Activated gamma-delta T cell treated with anti-CD3 and anti-CD28 coated beads, Interleukin-2, amount 50 U/mL, for 16 hours (primary cell): ENCODE measurements around the gene MRPL21.
"Not testable (repeated sequence)": the region's sequence is repeated elsewhere in the genome, so short reads cannot be mapped to it uniquely, and the experiment has no call there.

ENCODE experiments used
- DNase-seq: peaks from one replicate; pipeline ENCODE4 v3.0.0-alpha.2; 2020; ENCODE audit warnings: low read depth

The MRPL21 gene

DNA sequence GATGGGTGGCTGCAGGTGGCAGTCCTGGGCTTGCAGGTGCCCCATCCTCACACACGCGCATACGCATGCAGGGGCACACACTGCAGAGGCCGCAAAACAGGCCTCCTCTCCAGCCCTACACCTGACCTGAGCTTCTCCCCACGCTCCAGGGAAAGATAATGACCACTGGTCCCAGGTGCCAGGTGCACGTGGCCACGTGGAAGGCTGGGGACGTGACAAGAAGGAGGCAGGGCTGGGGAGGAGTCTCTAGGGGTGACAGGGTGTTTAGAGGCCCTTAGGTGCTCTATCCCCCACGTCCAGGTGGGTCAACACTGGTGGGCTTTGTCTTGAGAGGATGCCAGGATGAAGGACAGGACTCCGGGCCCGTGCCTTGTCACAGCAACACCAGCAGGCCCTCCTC is 38.4 kb downstream of the MRPL21 start:
- DNase-seq, result no peak

DNA sequence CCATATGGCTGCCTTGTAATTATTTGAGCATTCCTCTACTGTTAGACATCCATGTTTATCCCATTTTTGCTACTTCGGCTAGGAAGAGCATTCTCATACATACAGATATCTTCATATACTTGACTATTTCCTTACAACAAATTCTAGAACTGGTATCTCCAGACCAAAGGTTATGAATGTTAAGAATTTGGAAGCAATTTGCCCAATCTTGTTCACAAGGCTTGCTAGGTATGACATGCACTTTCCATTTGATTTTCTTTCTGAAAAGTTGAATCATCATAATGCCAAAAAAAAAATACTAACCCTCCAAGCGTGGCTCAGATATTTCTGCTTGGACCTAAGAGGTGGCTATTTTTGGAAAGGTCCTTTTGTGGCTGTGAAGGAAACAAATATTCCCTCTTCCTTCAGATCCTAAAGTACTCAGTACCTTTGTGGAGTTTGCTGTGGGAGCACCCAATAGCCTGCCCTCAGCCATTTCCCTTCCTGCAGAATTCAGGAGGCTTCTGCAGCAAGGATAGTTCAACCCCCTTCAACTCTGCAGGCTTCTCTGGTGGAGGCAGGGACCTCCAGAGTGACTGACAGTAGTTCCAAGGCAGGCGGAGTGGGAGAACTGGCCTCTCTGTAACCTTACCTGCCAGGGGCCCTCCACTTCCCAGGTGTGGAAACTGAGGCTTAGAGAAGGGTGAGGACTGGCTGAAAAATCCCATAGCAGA is 39.9 kb downstream of the MRPL21 start:
- no peak for DNase-seq

DNA sequence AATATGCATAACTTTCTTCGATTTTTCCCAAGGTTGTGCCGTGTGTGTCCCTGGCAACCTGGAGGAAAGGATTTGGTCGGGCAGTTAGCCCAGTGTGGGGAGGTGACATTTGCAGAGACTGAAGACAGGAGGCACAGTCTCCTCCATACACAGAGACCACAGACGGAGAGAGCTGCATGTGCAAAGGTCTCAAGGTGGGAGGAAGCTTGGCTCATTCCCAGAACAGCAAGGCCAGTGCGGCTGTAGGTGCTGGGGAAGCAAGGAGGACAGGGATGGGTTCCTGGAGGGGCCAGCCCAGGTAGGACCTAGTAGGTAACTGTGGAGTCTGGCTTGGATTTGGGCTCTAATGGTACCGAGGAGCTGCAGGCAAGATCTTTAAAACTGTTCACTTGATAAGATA is 41.2 kb downstream of the MRPL21 start:
- DNase-seq, result no peak

DNA sequence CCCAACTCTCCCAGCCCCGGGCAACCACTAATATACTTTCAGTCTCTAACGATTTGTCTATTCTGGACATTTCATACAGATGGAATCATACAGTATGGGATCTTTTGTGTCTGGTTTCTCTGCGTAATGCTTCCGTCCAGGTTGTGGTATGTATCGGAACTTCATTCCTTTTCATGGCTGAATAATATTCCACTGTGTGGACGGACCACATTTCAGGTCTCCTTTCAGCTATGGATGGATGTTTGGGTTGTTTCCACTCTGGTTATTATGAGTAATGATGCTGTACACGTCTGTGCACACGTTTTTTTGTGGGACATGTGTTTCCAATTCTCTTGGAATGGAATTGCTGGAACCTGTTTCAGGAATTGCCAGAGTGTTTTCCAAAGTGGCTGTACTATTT is 44.5 kb downstream of the MRPL21 start:
- DNase-seq, result no peak

DNA sequence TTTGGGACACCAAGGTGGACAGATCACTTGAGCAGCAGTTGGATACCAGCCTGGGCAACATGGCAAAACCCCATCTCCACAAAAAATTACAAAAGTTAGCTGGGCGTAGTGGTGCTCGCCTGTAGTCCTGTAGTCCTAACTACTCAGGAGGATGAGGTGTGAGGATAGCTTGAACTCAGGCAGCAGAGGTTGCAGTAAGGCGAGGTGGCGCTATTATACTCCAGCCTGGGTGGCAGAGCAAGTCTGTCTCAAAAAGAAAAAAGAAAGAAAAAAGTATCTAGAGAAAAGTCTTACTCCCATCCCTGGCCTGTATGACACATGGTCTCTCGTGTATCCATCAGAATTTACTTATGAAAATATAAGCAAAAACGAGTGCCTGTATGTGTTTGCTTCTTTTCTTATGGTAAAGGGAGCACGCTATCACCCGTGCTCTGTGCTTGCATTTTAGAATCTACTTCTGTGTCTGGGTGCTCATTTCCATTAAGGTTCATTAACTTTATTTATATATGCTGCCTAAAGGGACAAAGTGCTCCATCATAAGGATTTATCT is 46.5 kb downstream of the MRPL21 start:
- DNase-seq, result no peak

DNA sequence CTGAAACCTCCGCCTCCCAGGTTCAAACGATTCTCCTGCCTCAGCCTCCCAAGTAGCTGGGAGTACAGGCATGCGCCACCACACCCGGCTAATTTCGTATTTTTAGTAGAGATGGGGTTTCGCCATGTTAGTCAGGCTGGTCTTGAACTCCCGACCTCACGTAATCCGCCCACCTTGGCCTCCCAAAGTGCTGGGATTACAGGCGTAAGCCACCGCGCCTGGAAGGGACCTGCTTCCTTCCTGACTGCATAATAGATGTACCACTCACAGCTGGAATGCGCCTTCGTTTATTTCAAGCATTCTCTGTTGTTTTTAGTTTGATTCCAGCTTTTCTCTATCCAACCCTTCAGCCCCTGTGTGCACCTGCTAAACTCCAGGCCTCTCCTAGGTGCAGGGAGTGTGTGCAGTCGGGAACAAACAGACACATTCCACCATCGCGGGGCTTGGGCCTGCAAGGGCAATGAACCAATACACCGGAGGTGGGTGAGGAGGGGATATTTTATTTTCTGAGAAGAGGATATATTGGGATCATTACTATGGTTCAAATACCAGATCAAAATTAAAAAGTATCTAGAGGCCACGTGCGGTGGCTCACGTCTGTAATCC is 47.1 kb downstream of the MRPL21 start:
- not testable (repeated sequence) for DNase-seq

DNA sequence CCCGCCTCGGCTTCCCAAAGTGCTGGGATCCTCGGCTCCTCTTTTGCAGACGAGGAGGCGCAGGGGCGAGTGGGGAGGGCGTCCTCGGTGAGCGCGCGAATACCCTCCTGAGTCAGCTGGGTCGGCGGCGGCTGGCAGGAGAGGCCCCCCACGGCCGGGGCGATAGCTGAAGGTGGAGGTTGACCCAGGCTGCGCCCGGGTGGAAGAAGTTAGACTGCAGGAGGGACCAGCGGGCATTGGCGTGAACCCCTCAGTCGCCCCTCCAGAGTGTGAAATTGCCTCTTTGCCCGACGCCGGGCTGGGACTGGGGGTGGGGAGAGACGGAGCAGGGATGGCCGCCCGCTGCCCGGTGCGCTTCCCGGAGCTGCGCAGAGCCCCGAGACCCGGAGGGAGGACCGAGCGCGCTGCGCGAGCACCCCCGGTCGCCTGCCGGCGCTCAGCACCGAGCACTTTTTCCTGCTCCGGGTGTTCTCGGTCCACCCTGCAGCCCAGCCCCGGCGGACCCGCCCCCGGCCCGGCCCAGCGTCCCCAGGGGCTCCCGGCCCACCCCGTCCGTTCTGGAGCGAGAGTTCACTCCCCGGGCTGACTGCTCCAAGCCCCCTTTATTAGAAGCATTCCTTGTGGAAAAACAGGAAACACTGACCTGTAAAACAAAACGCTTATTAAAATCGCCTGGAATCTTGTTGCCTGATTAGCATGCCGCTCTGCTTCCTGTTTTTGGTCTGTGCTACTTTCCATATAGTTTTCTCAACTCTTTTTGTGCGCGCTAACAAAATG is 48.2 kb downstream of the MRPL21 start:
- DNase-seq, result no peak

DNA sequence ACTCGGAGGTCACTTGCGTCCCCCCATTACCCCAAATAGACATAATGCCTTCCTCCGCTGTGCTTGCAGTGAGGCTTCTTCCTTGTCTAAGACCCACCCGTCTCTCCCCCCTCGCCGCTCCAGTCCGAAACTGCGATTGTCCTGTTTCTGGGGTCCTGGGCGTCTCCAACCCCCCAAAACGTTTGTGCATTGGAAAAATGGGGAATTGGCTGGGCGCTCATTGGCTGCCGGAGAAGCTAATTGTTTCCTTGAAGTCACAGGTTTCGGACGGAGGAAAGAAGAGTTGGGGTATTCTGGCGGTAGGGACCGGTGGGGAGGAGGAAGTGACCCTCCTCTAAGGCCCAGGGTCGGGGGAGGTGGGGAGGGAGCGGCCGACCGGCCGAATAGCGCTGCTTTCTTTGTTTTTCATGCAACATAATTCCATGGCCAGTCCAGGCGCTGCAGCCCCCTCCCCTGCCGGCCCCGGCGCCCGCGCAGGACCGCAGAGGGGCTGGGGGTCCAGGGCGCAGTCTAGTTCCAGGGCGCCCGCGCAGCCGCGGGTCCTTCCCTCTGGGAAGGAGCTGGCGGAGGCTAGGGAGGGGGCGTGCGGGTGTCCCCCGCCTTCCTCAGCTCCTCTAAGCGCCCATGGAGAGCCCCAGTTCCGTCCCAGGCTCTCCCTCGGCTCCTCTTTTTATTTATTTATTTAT is 49.2 kb downstream of the MRPL21 start:
- no peak for DNase-seq

DNA sequence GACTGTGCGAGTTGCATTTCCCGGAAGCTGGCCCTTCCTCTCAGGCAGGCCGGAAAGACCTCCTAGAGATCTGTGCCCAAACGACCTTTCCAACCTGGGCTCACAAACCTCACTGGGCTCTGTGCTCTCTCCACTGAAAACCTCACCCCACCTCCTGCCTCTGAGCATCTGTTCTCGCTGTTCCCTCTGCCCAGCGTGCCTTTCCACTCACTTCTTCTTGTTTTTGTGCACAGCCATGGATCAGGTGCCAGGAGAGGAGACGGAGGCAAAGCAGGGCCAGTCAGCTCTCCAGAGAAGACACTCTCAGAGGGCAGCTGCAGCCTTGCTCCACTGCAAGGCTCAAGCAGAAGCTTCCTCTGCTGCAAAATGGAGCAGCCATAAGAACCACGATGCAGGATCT is 51.0 kb downstream of the MRPL21 start:
- DNase-seq, result no peak

DNA sequence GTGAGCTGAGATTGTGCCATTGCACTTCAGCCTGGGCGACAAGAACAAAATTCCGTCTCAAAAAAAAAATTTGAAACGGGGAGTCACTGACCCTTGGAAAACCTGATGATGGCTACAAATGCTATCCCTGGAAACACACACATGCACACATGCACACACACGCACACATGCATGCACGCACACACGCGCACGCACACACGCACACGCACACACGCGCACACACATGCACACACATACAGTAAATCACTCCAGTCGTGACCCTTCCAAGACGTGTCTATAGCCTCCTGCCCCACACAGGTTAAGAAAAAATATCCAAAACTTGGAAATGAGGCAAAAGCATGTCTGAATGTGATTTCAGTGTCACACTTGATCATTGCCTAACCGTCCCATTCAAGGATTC is 55.2 kb downstream of the MRPL21 start:
- DNase-seq, result no peak

DNA sequence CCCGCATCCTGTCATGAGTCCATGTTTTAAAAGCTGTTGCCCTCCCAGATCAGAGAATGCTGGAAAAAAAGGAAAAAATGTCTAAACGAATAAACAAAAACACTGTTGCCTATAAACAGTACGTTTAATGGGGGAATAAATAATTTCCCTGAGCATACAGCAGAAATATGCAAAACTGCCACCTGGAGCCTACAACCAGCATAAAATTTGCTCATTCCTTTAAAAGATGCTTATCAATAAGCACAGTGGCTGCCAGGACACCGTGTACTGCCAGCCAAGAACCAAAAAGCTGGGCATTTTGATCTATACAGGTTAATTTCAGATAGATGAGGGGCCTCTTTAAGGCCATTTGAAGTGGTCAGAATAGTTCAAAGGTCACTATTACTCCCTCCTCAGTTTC is 56.2 kb downstream of the MRPL21 start:
- no peak for DNase-seq

DNA sequence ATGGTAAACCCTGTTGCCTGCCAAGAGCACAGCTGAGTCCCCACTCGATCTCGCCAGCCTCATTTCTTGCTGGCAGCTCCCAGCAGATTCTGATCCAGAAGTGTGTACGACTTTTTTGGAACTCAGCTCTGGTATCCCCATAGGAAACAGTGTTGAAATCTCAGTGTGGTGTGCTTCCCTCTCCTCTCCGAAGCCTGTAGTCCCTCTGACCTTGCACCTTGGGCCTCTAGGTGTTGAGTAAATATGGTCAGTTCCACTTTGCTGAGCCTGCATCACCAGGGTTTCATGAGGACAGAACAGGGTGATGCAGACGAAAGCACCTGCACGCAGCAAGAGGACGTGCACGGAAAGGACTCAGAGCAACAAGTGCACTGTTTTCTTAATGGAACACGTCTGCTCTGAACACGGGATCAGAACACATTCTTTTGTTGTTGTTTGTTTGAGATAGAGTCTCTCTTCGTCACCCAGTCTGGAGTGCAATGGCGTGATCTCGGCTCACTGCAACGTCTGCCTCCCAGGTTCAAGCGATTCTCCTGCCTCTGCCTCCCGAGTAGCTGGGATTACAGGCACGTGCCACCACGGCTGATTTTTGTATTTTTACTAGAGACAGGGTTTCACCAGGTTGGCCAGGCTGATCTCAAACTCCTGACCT is 58.2 kb downstream of the MRPL21 start:
- no peak for DNase-seq

DNA sequence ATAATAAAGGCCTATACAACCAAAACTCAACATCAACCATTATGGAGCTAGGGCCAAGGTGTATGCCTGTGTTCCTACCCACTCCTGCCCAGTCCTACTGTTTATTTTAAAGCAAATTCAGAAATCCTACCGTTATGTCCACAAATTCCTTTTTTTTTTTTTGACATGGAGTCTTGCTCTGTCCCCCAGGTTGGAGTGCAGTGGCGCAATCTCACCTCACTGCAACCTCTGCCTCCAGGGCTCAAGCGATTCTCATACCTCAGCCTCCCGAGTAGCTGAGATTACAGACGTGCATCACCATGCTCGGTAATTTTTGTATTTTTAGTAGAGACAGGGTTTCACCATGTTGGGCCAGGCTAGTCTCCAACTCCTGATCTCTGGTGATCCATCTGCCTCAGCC is 58.8 kb downstream of the MRPL21 start:
- DNase-seq, result no peak

DNA sequence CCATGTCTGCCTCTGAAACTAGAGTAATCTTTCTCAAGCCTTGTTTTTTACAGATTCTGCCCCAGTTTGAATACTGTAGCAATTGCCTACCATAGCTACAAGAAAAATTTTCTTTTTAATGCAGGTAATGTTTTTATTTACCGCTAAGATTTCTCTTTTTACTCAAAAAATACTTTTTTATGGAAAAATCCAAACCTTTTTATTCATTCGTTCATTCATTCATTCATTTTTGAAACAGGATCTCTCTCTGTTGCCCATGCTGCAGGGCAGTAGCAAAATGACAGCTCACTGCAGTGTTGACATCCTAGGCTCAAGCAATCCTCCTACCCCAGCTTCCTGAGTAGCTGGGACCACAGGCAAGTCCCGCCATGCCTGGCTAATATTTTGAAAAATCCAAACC is 59.3 kb downstream of the MRPL21 start:
- no peak for DNase-seq

DNA sequence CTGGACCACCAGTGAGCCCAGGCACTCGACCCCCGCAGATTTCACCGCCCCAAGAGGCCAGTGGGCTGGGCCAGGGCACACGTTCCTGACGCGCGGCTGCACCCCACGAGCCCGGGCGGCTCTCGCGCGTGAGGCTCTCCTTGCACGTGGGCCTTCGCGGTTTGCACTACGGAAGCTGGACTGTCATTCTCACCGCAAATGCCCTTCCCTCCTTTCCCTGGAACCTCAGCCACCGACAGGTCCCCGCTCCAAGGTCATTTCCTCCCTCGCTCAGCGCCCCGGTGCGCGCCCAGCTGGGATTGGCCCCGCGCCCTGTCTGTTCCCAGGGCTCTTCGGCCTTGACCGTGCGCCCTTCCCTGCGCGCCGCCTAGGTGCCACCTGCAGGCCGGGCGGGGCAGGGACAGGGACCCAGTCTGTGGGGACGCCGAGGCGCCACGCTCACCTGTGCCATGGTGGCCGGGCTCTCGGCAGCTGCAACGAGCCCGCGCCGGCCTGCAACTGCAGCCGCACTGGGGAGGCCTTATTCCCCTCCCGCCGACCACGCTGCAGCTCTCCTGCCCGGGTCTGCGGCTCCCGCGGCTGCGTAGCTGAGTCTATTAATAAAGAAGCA is 59.8 kb downstream of the MRPL21 start:
- DNase-seq, result peak; percentile 46

DNA sequence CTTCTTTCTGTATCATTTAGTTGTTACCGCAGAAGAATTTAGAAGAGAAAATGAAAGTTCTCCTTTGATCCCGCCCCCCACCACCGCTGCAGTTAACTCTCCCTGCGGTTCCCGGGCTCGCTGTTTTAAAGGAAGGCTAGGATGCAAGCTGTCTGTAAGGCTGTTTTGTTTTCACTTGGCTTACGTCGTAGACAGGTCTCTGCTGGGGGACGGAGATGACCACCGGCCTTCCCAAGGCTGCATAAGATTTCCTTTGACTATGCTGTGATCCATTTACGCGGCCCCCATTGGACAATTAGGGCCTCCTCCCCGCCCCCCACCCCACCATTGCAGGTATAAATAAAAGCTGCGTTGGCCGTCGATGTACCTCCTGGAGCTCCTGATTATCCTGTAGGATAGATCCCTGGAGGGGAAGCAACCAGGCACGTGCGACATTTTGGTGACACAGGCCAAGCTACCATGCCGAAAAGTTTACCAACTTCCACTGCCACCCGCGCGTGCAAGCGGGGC is 60.5 kb downstream of the MRPL21 start:
- no peak for DNase-seq

DNA sequence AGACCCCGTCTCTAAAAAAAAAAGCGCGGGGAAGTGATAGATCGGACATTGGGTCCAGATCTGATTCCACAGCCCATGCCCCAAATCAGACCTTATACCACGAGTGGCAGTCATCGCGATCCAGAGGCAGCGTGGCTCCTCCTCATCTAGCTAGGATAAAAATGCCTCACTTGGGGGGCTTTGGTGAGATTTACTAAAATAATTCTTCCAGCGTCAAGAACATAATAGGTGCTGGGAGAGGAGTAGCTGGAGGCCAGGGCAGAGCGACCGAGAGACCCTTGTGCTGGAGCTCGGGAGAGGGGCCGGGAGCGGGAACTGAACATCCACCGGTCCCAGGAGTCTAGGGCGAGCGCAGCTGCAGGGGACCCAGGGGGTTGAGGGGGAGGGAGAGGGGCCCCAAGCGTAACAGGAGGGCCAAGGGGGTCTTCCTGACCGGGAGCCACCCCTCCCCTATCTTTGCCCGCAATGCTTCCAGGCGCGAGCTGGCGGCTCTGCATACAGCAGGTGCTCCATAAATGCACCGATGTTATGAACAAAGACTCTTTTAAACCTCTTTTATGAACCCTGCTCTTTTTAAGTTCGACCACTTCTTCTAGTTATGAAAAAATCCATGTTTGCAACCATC is 61.1 kb downstream of the MRPL21 start:
- DNase-seq, result no peak

DNA sequence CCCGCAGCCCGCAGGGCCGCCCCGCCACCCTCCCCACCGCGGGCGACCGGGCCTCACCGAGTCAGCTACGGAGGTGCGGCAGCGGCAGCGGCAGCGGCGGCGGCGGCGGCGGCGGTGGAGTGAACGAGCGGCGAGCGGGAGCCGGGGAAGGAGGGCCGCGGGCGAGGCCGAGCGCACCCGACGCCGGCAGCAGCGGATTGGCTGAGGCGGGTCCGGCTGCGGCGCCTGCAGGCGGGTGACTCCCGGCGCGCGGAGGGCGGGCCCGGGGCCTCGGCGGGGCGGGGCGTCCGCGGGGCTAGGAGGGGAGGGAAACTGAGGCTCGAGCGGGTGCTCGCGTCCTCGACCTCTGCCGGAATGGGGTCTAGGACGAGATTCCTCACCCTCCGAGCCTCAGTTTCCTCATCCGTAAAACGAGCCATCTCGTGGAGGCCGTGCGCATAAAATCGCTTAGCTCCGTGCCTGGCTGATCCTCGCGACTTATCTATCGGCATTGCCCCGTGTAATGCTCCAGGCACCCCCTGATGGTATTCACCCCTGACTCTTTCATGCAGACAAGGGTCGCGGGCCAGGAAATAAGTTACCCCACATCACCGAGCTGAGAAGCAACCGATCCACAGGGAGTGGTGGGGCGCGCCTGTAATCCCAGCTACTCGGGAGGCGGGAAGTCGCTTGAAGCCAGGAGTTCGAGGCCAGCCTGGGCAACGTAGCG is 61.8 kb downstream of the MRPL21 start, which contains the start of gene CPT1A:
TSS of gene CPT1A (minus strand) at position 199 of the 709 bp plus-strand sequence. CDS start 26,442 bp downstream, outside the sequence.
- peak; percentile 42 for DNase-seq
